H1 (cell line): ENCODE data around the gene KLHL21. TPM values are rescaled to one million over a fixed set of nuclear protein-coding genes. Genes with fewer than 3 reads are reported as not detected.

ENCODE experiments used
- BCL11A ChIP-seq, 2 experiments: IDR thresholded peaks; one replicate each; pipeline ENCODE4 v1.6.1; 2011; ENCODE audit warnings: low read depth in 2 of 2, low read length in 2 of 2, mild to moderate bottlenecking in 2 of 2
- BRCA1 ChIP-seq: IDR thresholded peaks from 2 replicates; pipeline ENCODE4 v1.6.1; 2012; ENCODE audit warnings: low read depth, low read length, improper control_type of control experiment
- CEBPB ChIP-seq: IDR thresholded peaks from 2 replicates; pipeline ENCODE4 v1.6.1; 2012; ENCODE audit warnings: low read depth, low read length
- CHD2 ChIP-seq: IDR thresholded peaks from 2 replicates; pipeline ENCODE4 v1.6.1; 2012; ENCODE audit warnings: low read length, improper control_type of control experiment
- CREB1 ChIP-seq: IDR thresholded peaks from 2 replicates; pipeline ENCODE4 v1.6.1; 2012; ENCODE audit warnings: inconsistent platforms
- CTBP2 ChIP-seq: IDR thresholded peaks from 2 replicates; pipeline ENCODE4 v1.7.0; 2011; ENCODE audit warnings: borderline replicate concordance, mild to moderate bottlenecking, moderate library complexity, mixed read lengths, low read length; ENCODE audit not compliant: insufficient read depth, insufficient read length
- EP300 ChIP-seq, 2 experiments: IDR thresholded peaks; 1 replicate in 1 of 2; 2 replicates in 1 of 2; pipeline ENCODE4 v1.6.1; 2011 to 2012; ENCODE audit warnings: low read depth in 2 of 2, low read length in 2 of 2, mild to moderate bottlenecking in 2 of 2, borderline replicate concordance in 1 of 2, inconsistent platforms in 1 of 2, moderate library complexity in 1 of 2
- GABPA ChIP-seq: IDR thresholded peaks from 2 replicates; pipeline ENCODE4 v1.6.1; 2011; ENCODE audit warnings: mild to moderate bottlenecking, low read length, moderate library complexity, borderline replicate concordance; ENCODE audit not compliant: insufficient read depth
- HDAC2 ChIP-seq, 2 experiments: fragments of 300-600 bp in 1 of 2; sonication (generic) in 1 of 2; IDR thresholded peaks; 2 replicates each; pipeline ENCODE4 v1.6.1; 2011 to 2012; ENCODE audit warnings: low read depth in 2 of 2, low read length in 2 of 2, mild to moderate bottlenecking in 2 of 2, moderate library complexity in 2 of 2, borderline replicate concordance in 1 of 2, inconsistent platforms in 1 of 2
- JUND ChIP-seq: IDR thresholded peaks from 2 replicates; pipeline ENCODE4 v1.6.1; 2011; ENCODE audit warnings: mild to moderate bottlenecking, improper control_type of control experiment, low read length
- SP2 ChIP-seq: IDR thresholded peaks from 2 replicates; pipeline ENCODE4 v1.6.1; 2012; ENCODE audit warnings: mild to moderate bottlenecking, low read length, inconsistent platforms
- SP4 ChIP-seq: IDR thresholded peaks from 2 replicates; pipeline ENCODE4 v1.6.1; 2012; ENCODE audit warnings: low read length, inconsistent platforms
- SUZ12 ChIP-seq: fragments of 200-600 bp; sonication (generic); IDR thresholded peaks from 2 replicates; pipeline ENCODE4 v1.6.1; 2012; ENCODE audit warnings: mild to moderate bottlenecking, inconsistent platforms, low read length, moderate library complexity, mixed read lengths
- TAF1 ChIP-seq: IDR thresholded peaks from 2 replicates; pipeline ENCODE4 v1.6.1; 2011; ENCODE audit warnings: mild to moderate bottlenecking, low read depth, low read length
- TBP ChIP-seq: IDR thresholded peaks from 2 replicates; pipeline ENCODE4 v1.6.1; 2011; ENCODE audit warnings: low read depth, low read length, improper control_type of control experiment
- TEAD4 ChIP-seq: IDR thresholded peaks from 2 replicates; pipeline ENCODE4 v1.6.1; 2012; ENCODE audit warnings: low read depth, low read length, inconsistent platforms, mixed read lengths
- polyA plus RNA-seq, 7 experiments: library from polyadenylated mRNA; depleted of rRNA in 3 of 7; stranded (reverse) in 5 of 7; unstranded in 2 of 7; fragments of >200 nt in 5 of 7; fragments of 200-250 nt in 2 of 7; gene quantifications; 1 replicate in 5 of 7; 2 replicates in 1 of 7; 4 replicates in 1 of 7; pipeline versions ENCODE4 v1.2.1 to v1.2.3, GENCODE V29; 2011 to 2013; ENCODE audit warnings: missing spikeins in 2 of 7, mixed read lengths in 2 of 7
- total RNA-seq: library from RNA; stranded (reverse); fragmentation: NEBNext Ultra II Directional; extraction: Animal tissue kit (Norgen Biotek cat#: 25700); gene quantifications from 2 replicates; pipeline ENCODE4 v1.2.1, GENCODE V29; 2021

KLHL21 gene
- total and polyA plus RNA-seq, 2 of the 8 experiments (the other 6 are each of a cell fraction or from before 2014, with no cell fraction given) = 11.9 to 22.3 TPM

DNA sequence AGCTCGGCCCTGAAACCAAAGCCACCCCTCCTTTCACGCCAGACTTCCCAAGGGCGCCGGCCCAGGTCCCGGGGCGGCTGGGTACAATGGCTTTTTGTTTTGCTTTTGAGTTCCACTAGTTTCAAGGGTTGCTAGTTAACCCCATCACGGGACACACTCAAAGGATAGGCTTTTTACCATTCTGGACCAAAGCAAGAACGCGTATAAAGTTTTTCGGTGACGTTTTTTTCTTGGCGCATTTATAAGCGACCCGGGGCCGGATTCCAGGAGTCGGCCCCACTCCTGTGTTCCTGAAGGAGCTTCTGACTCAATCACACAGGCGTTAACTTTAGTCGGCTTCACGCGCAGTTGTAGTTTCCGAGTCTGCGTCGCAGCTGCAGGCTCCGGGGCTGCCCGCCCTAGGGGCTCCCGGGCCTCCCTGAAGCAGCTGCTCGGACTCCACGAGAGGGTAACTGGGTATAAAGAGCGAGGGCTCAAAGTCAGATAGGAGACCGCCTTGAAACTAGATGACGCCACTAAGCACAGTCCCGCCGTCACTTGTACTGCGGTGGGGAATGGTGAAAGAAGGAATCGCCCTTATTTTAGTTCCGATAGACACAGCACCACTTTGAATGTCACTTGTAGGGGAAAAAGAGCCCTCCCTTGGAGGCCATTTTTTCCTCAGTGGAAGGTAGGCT lies 707 bp upstream of the KLHL21 start (continued):
- TF ChIP-seq HDAC2 (IDR thresholded peaks at IDR 0.05; ENCODE audit: borderline replicate concordance in 1 of 2, low read depth in 2 of 2, low read length in 2 of 2) = 0 out of 4 replicates have a peak, but pooled peaks of 1 of the 2 experiments have one; percentile 35
- no peak for TF ChIP-seq SP4
- TF ChIP-seq TAF1 = no peak
- no peak for TF ChIP-seq CEBPB
- TF ChIP-seq EP300 (IDR thresholded peaks at IDR 0.05; ENCODE audit: borderline replicate concordance in 1 of 2, low read depth in 2 of 2, low read length in 2 of 2) = no peak
- TF ChIP-seq BRCA1 = no peak
- no peak for TF ChIP-seq CHD2
- peak; percentile 18; the same call in 1 of the 2 replicates for TF ChIP-seq CREB1
- TF ChIP-seq CTBP2 = no peak
- no peak; the same call in 1 of the 2 replicates for TF ChIP-seq JUND
- no peak for TF ChIP-seq BCL11A (IDR thresholded peaks at IDR 0.05; ENCODE audit: low read depth in 2 of 2, low read length in 2 of 2)
- TF ChIP-seq TEAD4 = no peak
- no peak for TF ChIP-seq SP2
- no peak; the same call in 1 of the 2 replicates for TF ChIP-seq GABPA
- TF ChIP-seq SUZ12 = no peak
- TF ChIP-seq TBP = no peak
